Nucleus accumbens (tissue), 56 donors: ENCODE measurements around the gene NSUN3.
"Not testable (repeated sequence)": the region's sequence is repeated elsewhere in the genome, so short reads cannot be mapped to it uniquely, and the experiment has no call there.

ENCODE experiments used
- DNase-seq, 56 donors: peaks; one replicate each; lab custom pipeline; 2025; lab: John Stamatoyannopoulos, UW

Gene NSUN3

DNA sequence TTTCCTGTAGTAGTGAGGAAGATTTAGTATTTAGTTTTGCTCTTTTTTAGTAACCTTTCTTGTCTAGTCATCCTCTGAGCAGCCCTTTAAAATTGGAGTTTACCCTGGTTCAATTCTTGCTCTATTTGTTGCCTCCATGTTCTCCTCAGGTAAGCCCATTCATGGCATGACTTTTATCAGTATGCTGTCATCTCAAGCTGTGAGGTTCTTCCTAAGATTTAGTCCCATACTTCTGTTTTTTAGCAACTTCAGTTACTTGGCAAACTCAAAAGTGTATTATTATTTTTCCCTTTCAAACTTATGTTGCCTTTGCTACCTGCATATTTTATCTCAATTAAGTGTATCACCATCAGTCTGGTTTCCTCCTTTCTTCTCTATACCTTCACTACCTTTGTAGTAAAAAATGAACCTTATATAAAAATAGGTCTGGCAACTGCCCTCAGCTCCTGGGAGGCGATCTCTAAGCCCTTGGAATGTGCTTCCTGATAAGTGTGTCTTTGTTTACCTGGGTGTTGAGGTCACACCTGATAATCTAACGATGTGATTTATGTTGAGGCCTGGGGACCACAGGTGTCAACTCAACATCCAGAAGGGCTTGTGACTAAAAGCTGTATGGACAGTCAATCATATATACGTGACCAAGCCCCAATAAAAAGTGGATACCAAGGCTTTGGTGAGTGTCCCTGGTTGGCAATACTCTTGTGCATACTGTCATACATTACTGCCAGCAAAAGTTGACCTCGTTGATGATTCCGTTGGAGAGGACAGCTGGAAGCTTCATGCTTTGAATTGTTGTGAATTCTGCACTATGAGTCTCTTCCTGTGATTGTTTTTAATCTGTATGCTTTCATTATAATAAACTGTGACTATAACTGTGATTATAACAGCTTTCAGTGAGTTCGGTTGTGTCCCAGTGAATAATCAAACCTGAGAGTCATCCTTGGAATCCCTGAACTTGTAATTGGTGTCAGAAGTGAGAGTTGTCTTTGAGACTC lies 3.9 kb downstream of the NSUN3 start:
- DNase-seq: no peak

DNA sequence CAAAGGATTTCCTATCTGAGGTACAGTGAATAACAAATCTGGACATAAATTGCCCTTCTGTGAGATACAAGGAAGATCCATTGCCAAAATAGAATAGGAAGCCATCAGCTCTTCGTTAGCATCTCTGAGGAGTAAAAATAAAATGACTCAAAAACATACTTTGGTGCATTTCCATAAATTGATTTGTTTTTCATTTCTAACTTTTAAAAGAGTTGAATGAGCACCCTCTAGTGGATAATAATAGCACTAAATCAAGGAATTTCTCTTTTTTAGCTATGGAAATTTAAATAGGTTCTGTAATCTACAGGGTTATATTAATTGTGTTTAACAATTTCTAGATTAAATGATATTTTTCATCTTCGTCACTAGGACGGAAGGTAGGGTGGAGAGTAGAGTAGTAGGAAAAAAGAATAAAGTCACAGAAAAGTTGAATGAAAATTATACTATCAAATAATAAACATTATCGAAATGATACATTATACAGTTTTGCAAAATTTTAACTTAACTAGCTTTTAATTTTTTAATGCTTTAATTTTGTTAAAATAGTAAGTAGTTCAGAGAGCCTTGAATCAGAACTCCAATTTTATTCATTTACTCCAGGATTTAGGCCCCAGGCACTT lies 6.4 kb downstream of the NSUN3 start:
- no peak for DNase-seq

DNA sequence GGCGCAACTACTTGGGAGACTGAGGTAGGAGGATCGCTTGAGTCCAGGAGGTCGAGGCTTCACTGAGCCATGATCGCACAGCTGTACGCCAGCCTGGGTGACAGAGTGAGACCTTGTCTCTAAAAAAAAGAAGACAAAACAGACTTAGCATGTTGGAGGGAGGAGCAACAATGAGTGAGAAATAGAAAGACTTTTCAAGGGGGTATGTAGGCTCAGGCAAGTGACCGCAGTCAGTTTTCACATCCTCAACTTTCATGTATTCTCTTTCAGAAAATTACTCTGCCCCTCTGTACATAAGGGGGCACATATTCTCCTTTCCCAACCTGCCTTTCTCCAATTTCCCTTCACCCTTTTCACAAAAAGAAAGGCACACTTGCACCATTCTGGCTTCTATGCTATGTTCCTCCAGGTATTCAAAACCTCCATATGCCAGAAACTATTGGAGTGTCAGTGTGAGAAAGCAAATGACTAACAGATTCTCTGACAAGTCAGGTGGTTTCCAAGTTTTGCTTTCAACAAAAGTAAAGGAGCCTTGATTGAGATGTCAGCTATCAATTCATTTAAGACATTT lies 7.6 kb downstream of the NSUN3 start:
- no peak for DNase-seq

DNA sequence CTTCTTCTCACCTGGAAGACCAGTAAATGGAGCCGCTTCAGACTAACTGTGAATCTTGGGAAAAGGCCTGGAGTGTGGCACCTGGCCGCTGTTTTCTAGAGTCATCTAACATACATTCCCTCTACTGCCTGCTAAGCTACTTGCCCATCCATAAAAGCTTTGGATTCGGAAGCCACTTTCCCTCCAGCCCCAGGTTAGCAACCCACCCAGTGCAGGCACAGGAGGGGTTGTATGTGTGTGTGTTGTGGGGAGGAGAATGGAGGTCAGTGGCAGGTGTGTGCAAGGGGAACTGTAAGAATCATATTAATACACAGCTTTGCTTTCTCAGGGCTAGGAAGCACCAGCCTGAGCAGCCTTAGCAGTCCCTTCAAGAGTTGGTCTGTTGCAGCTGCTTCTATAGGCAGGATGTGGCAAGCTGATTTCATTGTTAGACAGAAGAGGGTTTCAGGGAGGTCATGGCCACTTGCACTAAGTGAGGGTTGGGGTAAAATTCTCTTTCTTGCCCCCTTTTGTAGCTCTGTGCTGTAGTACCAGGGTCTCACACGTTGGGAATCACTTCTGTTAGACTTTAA lies 8.9 kb downstream of the NSUN3 start:
- no peak for DNase-seq

DNA sequence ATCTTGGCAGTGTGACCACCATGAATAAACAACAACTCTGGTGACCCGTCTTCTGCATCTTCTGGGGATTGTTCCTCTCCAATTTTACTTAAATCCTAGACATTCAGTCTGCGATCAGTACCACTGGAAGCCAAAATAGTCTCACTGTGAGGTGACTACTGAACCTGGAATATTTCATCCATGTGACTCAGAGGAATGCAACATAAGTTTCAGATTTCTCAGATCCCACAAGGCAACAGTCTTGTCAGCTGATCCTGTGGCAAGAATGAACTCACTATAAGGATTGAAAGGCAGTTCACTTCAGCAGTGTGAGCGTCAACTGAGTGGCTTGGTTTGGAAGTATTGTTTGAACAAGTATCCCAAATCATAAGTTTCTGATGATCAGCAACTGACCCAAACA lies 13.2 kb downstream of the NSUN3 start:
- no peak for DNase-seq

DNA sequence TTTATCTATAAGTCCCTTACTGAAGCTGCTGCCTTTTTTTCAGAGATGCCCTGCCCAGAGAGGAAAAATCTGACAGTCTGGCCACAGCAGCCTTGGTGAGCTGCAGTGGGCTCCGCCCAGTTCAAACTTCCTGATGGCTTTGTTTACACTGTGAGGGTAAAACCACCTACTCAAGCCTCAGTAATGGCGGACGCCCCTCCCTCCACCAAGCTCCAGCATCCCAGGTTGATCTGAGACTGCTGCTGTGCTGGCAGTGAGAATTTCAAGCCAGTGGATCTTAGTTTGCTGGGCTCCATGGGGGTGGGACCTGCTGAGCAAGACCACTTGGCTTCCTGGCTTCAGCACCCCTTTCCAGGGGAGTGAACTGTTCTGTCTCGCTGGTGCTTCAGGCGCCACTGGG lies 17.7 kb downstream of the NSUN3 start:
- not testable (repeated sequence) for DNase-seq

DNA sequence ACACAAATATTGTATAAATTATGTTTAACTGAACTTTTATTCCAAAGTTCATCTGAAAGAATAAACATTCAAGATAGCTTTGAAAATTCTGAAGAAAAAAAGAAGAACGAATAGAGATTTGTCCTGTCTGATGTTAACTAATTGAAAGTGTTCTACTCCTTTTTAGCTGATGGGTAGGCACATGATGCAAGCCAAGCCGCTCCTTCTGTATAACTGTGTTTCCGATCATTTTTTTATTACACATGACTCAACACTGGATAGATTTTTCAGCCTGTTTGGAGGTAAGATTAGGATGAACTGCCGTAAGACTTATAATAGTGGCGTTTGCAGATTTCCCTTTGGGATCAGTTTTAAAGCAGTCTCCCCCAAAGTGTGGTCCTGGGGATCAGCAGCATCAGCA lies 19.0 kb downstream of the NSUN3 start:
- DNase-seq: peak in 4 of 56 donors; percentile 13 to 28 (median 20)

DNA sequence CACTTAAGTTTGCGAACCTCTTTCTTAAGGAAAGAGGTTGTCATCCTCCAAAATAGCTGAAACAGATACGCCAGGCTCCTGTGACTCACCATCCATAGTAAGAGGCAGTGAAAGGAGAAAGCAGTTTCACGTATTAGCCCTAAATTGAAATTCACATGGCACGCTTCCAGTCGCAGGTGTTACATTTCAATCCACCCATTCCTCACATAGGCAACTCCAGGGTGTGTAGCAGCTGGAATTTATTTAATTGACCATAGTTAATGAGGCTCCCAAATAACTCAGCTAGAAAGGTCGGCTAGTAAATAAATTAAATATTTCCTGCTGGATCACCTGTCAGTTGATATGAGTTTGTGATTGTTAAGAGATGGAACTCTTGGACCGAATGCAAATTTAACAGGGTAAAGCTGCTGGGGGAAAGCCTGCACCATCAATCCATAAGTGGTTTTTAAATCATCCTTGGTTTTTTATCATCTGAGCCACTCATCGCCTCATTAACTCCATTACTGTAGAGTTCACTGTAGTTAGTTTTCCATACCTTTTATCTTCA lies 19.6 kb downstream of the NSUN3 start:
- peak in 4 of 56 donors; percentile 17 to 24 (median 22) for DNase-seq

DNA sequence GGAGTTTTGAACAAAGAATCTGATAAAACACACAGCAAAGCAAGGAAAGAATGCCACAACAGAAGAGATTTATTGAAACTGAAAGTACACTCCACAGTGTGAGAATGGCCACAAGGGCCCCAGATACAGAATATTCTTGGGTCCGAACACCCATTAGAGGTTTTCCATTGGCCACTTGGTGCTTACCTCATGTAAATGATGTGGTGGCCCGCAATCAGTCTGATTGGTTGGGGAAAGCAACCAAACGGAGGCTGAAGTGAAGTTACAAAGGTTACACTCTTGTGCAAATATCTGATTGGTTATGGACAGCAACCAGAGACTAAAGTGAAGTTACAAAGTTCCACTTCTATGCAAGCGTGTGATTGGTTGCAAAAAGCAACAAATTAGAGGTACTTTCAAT lies 20.4 kb downstream of the NSUN3 start:
- DNase-seq: no peak

DNA sequence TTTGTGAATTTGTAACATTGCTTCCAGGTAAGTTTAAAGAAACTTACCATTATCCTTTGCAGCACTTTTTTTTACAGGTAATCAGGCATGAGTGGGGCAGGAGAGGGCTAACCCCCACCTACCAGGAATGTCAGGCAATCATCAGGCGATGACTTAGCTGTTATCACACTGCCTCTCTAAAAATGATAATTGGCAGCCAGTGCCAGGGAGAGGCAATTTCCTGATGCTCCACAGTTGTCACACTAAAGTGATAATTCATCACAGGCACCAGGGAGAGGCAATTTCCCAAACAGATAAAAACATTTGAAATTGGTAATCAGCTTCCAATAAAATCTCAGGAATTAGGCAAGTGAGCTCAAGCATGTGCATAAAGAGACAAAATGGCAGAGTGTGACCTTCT lies 26.3 kb downstream of the NSUN3 start:
- DNase-seq: peak in 1 of 56 donors; percentile 30

DNA sequence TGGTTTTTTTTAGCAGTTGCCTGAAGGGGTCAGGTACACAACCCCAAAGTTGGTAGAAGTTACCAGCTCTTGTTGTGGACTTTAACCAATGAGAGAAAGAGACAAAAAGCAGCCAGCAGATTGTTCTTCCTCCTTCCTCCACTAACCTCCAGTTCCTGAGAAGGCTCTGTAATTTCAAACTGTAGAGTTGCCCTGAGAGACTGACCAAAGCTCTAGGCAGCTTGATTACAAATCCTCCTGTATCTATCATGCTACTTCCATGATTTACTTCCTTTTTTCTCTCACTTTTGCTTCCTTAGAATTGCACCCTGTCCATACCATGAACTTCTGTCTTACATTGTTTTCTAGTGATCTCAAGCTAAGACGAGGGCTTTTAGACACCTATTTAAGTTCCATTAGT lies 29.2 kb downstream of the NSUN3 start:
- no peak for DNase-seq

DNA sequence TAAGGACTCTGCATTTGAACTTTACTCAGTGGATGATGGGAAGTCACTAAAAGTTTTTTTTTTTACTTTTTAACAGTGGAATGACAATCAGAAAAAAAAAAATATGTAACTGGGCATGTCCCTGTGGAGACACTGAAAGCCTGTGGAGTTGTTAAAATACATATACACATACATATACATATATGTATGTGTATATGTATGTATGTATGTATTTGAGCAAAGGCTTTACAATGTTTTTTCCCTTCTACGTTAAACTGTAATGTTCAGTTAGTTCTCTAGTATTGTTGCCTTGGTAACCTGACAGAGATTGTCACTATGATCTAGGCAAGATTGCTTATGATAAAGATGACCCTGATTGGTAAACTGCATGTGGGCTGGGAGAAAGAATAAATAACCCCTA lies 30.3 kb downstream of the NSUN3 start:
- DNase-seq: no peak

DNA sequence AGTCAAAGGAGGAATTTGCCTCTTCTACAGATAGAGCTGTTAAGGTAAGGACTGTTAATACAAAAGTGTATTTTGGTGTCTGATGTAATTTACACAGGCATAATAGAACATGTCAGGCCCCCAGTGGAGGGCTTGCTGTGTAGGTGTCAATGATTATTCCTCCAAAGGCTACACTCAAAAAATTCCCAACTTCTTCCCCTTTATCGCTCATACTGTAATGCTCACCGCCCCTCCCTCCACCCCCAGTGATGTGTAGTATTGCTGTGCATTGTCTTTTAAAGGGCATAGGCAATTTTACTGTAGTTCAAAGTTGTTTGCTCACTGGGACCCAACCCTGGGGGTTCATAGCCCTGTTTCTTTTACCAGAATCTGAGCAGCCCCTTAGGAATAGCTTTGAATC lies 32.2 kb downstream of the NSUN3 start:
- DNase-seq: no peak

DNA sequence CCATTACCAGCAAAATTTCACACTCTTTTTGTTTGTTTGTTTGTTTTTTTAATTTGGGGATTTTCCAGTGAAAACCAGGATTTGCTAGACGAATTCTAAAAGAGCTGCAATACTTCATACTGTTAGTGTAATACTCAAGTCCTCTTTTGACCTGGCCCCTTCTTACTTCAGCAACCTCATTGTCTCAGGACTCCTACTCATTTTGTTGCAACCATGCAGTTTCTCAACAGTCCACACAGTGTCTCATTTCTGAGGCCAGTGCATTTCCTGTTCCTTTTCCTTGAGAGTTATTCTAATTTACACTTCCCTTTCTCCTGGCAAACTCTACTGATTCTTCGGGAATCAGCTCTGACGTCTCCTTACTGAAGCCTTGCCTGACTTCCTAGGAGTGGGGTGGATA lies 35.6 kb downstream of the NSUN3 start:
- no peak for DNase-seq

DNA sequence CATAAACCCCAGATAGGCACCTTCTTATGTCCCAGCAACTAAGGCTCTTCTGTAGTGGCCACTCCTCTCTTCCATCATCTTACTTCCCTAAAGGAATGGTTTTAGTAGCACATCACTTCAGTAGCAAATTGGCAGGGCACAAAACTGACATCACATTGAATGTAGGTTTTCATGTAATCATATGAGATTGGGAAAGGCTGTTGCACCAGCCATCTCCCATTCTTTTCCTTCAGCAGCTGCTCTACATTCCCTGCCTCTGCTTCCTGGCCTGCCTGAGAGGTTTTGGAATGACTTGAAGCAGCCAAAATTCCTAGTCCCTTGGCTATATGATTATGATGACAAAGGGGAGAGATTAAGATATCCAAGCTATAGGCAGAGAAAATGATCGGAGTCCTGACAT lies 36.5 kb downstream of the NSUN3 start:
- no peak for DNase-seq

DNA sequence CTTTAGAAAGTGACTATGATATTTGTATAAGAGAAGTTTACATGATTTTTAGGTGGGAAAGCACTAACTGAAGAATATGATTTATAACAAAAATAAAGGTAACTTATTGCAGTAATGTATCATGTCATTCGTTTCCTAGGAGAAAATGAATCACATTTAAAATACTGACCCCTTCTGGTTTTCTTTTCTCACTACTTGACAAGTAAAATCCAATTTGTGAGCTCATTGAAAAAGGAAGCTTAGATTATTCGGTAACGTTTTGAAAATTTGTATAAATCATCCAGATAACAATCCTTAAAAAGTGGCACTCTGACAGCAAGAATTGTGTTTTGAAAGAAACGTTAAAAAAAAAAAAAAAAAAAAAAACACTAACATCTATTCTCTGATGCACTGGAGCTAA lies 39.0 kb downstream of the NSUN3 start:
- no peak for DNase-seq

DNA sequence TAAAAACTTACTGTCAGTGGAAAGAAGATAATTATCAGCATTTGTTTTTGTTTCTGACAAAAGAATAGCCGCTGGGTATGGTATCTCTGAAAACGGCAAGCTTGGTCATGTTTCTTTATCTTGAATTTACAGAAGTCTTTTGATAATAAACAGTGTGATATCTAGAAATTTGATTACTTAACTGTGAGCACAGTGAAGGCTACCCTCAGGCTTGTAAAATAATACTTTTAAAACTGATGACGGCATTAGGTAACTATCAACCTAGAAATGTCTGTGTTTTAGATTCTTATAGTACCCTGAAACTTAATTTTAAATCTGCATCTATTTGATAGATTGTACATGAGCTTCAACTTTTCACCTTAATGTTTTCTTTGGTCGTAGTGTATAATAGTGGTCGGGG lies 43.4 kb downstream of the NSUN3 start:
- DNase-seq: no peak

DNA sequence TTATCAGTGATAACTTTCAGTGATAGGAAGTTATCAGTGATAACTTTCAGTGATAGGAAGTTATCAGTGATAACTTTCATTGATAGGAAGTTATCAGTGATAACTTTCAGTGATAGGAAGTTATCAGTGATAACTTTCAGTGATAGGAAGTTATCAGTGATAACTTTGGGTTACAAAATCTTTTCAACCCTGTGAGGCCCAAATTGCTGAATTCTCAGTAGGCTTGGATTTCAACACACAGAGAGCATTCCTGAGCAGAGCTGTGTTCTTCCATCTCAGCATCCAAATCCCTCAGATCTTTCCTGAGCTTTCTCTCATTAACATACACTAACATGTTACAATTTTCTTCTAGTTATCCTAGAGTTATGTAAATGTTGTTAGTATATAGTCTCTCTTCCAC lies 47.4 kb downstream of the NSUN3 start:
- not testable (repeated sequence) for DNase-seq

DNA sequence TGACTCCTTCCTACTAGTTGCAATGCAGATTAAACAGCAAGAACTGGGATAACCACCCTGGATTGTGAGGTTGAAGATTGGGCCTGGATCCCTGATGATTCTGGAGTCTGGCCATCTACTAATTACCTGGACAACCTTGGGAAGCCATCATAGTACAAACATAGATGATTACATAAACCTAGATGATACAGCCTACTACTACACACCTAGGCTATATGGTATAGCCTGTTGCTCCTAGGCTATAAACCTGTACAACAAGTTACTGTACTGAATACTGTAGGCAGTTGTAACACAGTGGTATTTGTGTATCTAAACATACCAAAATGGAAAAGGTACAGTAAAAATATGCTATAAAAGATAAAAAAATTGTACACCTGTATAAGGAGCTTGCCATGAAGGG lies 48.0 kb downstream of the NSUN3 start:
- DNase-seq: no peak

DNA sequence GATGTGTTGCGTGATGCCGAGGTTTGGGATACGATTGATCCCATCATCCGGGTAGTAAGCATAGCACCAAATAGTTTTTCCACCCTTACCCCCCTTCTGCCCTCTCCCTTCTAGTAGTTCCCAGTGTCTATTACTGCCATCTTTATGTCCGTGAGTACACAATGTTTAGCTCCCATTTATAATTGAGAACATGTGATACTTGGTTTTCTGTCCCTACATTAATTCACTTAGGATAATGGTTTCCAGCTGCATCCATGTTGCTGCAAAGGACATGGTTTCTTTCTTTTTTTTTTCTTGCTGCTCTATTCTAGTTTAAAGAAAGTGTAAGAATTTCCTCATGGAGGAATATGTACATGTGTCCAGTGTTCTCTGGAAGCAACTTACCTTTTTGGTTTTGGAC lies 51.8 kb downstream of the NSUN3 start:
- no peak for DNase-seq

DNA sequence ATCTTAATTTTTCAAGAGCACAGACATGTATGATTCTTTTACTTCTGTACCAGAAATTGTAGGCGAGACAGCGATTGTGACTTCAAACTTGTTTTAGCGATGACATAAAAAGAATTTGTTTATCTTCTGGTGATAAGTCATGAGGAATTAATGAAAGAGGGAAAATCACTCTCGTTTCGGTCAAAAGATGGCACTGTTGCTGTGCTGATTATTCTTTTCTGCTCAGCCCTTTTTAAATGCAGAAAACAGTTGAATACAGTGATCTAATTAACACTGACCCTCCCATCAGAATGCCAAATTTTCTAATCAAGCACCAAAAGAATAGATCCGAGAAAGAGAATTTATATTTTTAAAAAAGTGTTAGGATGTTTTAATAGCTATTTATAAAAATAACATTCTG lies 52.6 kb downstream of the NSUN3 start:
- peak in 7 of 56 donors; percentile 0 to 50 (median 14) for DNase-seq
